KOPT-K1 (cell line): ENCODE results near the gene NSG1.

ENCODE experiments used
- H3K27ac ChIP-seq: fragments of 200-600 bp; sonication (generic); 2 replicates; pipeline ENCODE4 v1.5.1; 2016; ENCODE audit warnings: antibody characterized with exemption, mild to moderate bottlenecking, low read depth, low read length; ENCODE audit not compliant: poor library complexity, severe bottlenecking
- H3K36me3 ChIP-seq: fragments of 200-600 bp; sonication (generic); 2 replicates; pipeline ENCODE4 v1.5.1; 2017; ENCODE audit warnings: antibody characterized with exemption, mild to moderate bottlenecking, low read length, moderate library complexity; ENCODE audit not compliant: insufficient read depth
- H3K9me3 ChIP-seq: fragments of 200-600 bp; sonication (generic); 2 replicates; pipeline ENCODE4 v1.5.1; 2017; ENCODE audit warnings: antibody characterized with exemption, low read length, mild to moderate bottlenecking; ENCODE audit not compliant: insufficient read depth, poor library complexity, severe bottlenecking

NSG1 gene

GRCh38 chr4:4401036-4401435, 14.1 kb downstream of the NSG1 start:
- Histone ChIP-seq H3K9me3 (peaks cover 5% of the 10 kb centered on the region), H3K27ac (no peak overlapping the region), H3K36me3 (no peaks in the 10 kb centered on the region)

- H3K27ac ChIP-seq, result no peak overlapping the region
- H3K9me3 ChIP-seq, result peaks cover 5% of the 10 kb centered on the region
- no peaks in the 10 kb centered on the region for H3K36me3 ChIP-seq
These were observed 16.1 kb downstream of the NSG1 start for GRCh38 chr4:4402966-4403365.

- H3K9me3 ChIP-seq, result no peaks in the 10 kb centered on the region
- H3K36me3 ChIP-seq, result no peaks in the 10 kb centered on the region
- no peak overlapping the region for H3K27ac ChIP-seq
These were observed 18.6 kb downstream of the NSG1 start for GRCh38 chr4:4405358-4405962.

GRCh38 chr4:4406455-4407298, 19.8 kb downstream of the NSG1 start:
- no peaks in the 10 kb centered on the region for H3K9me3 ChIP-seq

GRCh38 chr4:4407299-4408131, 20.6 kb downstream of the NSG1 start:
- no peaks in the 10 kb centered on the region for H3K36me3 ChIP-seq
- H3K27ac ChIP-seq, result no peak overlapping the region
- no peaks in the 10 kb centered on the region for H3K9me3 ChIP-seq

More at GRCh38 chr4:4406455-4407298, 19.8 kb downstream of the NSG1 start:
- H3K27ac ChIP-seq, result no peak overlapping the region
- no peaks in the 10 kb centered on the region for H3K36me3 ChIP-seq

- Histone ChIP-seq H3K9me3 (no peaks in the 10 kb centered on the region), H3K36me3 (no peaks in the 10 kb centered on the region), H3K27ac (no peak overlapping the region)
These were observed 21.2 kb downstream of the NSG1 start for GRCh38 chr4:4408132-4408523.

- no peaks in the 10 kb centered on the region for H3K36me3 ChIP-seq
- H3K27ac ChIP-seq, result no peak overlapping the region
- no peaks in the 10 kb centered on the region for H3K9me3 ChIP-seq
These were observed 21.9 kb downstream of the NSG1 start for GRCh38 chr4:4408576-4409335.

GRCh38 chr4:4409416-4410115, 22.7 kb downstream of the NSG1 start:
- Histone ChIP-seq H3K27ac (no peak overlapping the region), H3K9me3 (no peaks in the 10 kb centered on the region), H3K36me3 (no peaks in the 10 kb centered on the region)

- no peaks in the 10 kb centered on the region for H3K9me3 ChIP-seq
- H3K36me3 ChIP-seq, result no peaks in the 10 kb centered on the region
- no peak overlapping the region for H3K27ac ChIP-seq
These were observed 23.4 kb downstream of the NSG1 start for GRCh38 chr4:4410271-4410670.

GRCh38 chr4:4411906-4412305, 25.0 kb downstream of the NSG1 start:
- no peaks in the 10 kb centered on the region for H3K9me3 ChIP-seq
- H3K27ac ChIP-seq, result no peak overlapping the region
- no peaks in the 10 kb centered on the region for H3K36me3 ChIP-seq

- Histone ChIP-seq H3K36me3 (no peaks in the 10 kb centered on the region), H3K27ac (no peak overlapping the region), H3K9me3 (no peaks in the 10 kb centered on the region)
These were observed 25.9 kb downstream of the NSG1 start for GRCh38 chr4:4412641-4413372.

GRCh38 chr4:4413373-4413725, 26.4 kb downstream of the NSG1 start:
- Histone ChIP-seq H3K27ac (no peak overlapping the region), H3K36me3 (no peaks in the 10 kb centered on the region), H3K9me3 (no peaks in the 10 kb centered on the region)

GRCh38 chr4:4413806-4414205, 26.9 kb downstream of the NSG1 start:
- Histone ChIP-seq H3K27ac (no peak overlapping the region), H3K36me3 (0 out of 2 replicates have a peak, but pooled peaks cover 4% of the 10 kb centered on the region), H3K9me3 (no peaks in the 10 kb centered on the region)
